H1 (cell line): ENCODE data around the gene FANCE. TPM values are rescaled to one million over a fixed set of nuclear protein-coding genes. Genes with fewer than 3 reads are reported as not detected.

Experiments
- CTCF ChIA-PET: fragments of 300-600 bp; sonication (Branson Sonifier 250); formaldehyde crosslinking; loops from one replicate; lab custom pipeline; 2021; ENCODE audit not compliant: partially characterized antibody; lab: Charles Lee
- POLR2A ChIA-PET: fragments of 300-600 bp; sonication (Branson Sonifier 250); formaldehyde crosslinking; loops from one replicate; lab custom pipeline; 2021; ENCODE audit warnings: inconsistent platforms; ENCODE audit not compliant: partially characterized antibody; lab: Charles Lee
- DNase-seq, 2 experiments: peaks; one replicate each; pipeline versions ENCODE4 v3.0.0 to v3.0.0-alpha.2; 2010 to 2022; ENCODE audit warnings: low spot score in 2 of 2, low read depth in 1 of 2, mixed read lengths in 1 of 2
- FAIRE-seq: peaks from 2 replicates; lab custom pipeline; 2011; peaks lifted over from hg19 to GRCh38; lab: Jason Lieb, UNC
- H2AFZ ChIP-seq: 2 replicates; pipeline ENCODE4 v1.8.1; 2012; ENCODE audit warnings: low read length, inconsistent platforms
- H2AK5ac ChIP-seq: 2 replicates; pipeline ENCODE4 v1.6.1; 2013; ENCODE audit warnings: low read depth, low read length
- H2BK120ac ChIP-seq: replicated peaks from 2 replicates; pipeline ENCODE3; 2013; ENCODE audit warnings: low read depth, low read length, inconsistent platforms
- H2BK12ac ChIP-seq: 2 replicates; pipeline ENCODE4 v1.6.1; 2013; ENCODE audit warnings: low read depth, low read length
- H2BK15ac ChIP-seq: 2 replicates; pipeline ENCODE4 v1.6.1; 2013; ENCODE audit warnings: low read length
- H2BK20ac ChIP-seq: 2 replicates; pipeline ENCODE4 v1.6.1; 2013; ENCODE audit warnings: low read length
- H2BK5ac ChIP-seq: 2 replicates; pipeline ENCODE4 v1.6.1; 2013; ENCODE audit warnings: low read depth, low read length
- H3K14ac ChIP-seq: 2 replicates; pipeline ENCODE4 v1.6.1; 2013; ENCODE audit warnings: inconsistent platforms; ENCODE audit not compliant: insufficient read length
- H3K18ac ChIP-seq: 2 replicates; pipeline ENCODE4 v1.6.1; 2013; ENCODE audit warnings: low read length; ENCODE audit errors: extremely low read depth
- H3K23ac ChIP-seq: 2 replicates; pipeline ENCODE4 v1.6.1; 2013; ENCODE audit warnings: inconsistent platforms; ENCODE audit not compliant: insufficient read length
- H3K23me2 ChIP-seq: 2 replicates; pipeline ENCODE4 v1.6.1; 2013; ENCODE audit warnings: low read depth, low read length
- H3K27ac ChIP-seq: 2 replicates; pipeline ENCODE4 v1.6.1; 2011; ENCODE audit warnings: low read depth, low read length, inconsistent platforms
- H3K27me3 ChIP-seq, 4 experiments: replicated peaks in 1 of 4; 1 replicate in 1 of 4; 2 replicates in 3 of 4; pipeline versions ENCODE4 v1.6.1 to v1.8.1; 2011 to 2013; ENCODE audit warnings: low read length in 3 of 4, mild to moderate bottlenecking in 3 of 4, inconsistent platforms in 2 of 4, mixed read lengths in 2 of 4, moderate library complexity in 1 of 4; ENCODE audit not compliant: control insufficient read depth in 3 of 4, insufficient read depth in 3 of 4; ENCODE audit errors: extremely low read depth in 1 of 4
- H3K36me3 ChIP-seq, 4 experiments: 2 replicates each; pipeline versions ENCODE4 v1.6.1 to v1.8.1; 2011 to 2013; ENCODE audit warnings: mild to moderate bottlenecking in 4 of 4, low read length in 3 of 4, moderate library complexity in 2 of 4, control low read depth in 1 of 4, inconsistent platforms in 1 of 4; ENCODE audit not compliant: insufficient read depth in 4 of 4, control insufficient read depth in 2 of 4
- H3K4ac ChIP-seq: replicated peaks from 2 replicates; pipeline ENCODE3; 2013; ENCODE audit warnings: low read length, low read depth, mixed read lengths, inconsistent platforms; ENCODE audit not compliant: insufficient read length
- H3K4me1 ChIP-seq, 4 experiments: replicated peaks in 1 of 4; 1 replicate in 1 of 4; 2 replicates in 3 of 4; pipeline versions ENCODE4 v1.6.1 to v1.8.1; 2011 to 2013; ENCODE audit warnings: low read length in 3 of 4, inconsistent platforms in 2 of 4, mixed read lengths in 1 of 4; ENCODE audit not compliant: insufficient read depth in 4 of 4, control insufficient read depth in 3 of 4
- H3K4me2 ChIP-seq, 2 experiments: 2 replicates each; pipeline versions ENCODE4 v1.6.1 to v1.8.1; 2011 to 2013; ENCODE audit warnings: low read depth in 2 of 2, low read length in 2 of 2, control low read depth in 1 of 2, inconsistent platforms in 1 of 2, mild to moderate bottlenecking in 1 of 2; ENCODE audit not compliant: insufficient read depth in 1 of 2
- H3K4me3 ChIP-seq, 4 experiments: fragments of 200-600, 300-600 bp in 1 of 4; sonication (generic), shearing (Covaris generic), sonication (Bioruptor Twin) in 1 of 4; 2 replicates each; pipeline versions ENCODE4 v1.5.1 to v1.8.1; 2011 to 2016; ENCODE audit warnings: low read length in 4 of 4, low read depth in 3 of 4, control low read depth in 2 of 4, inconsistent platforms in 2 of 4, mild to moderate bottlenecking in 2 of 4, mixed read lengths in 1 of 4, moderate library complexity in 1 of 4; ENCODE audit not compliant: insufficient read depth in 2 of 4; ENCODE audit errors: extremely low read depth in 1 of 4
- H3K56ac ChIP-seq: replicated peaks from 2 replicates; pipeline ENCODE3; 2013; ENCODE audit warnings: low read depth, mild to moderate bottlenecking, mixed read lengths, low read length, inconsistent platforms; ENCODE audit not compliant: insufficient read length
- H3K79me1 ChIP-seq: 2 replicates; pipeline ENCODE4 v1.6.1; 2013; ENCODE audit warnings: low read depth, low read length, control low read depth
- H3K79me2 ChIP-seq, 2 experiments: 2 replicates each; pipeline versions ENCODE4 v1.6.1 to v1.8.1; 2012 to 2013; ENCODE audit warnings: low read length in 2 of 2, mild to moderate bottlenecking in 2 of 2, inconsistent platforms in 1 of 2; ENCODE audit not compliant: insufficient read depth in 2 of 2, control insufficient read depth in 1 of 2
- H3K9ac ChIP-seq, 4 experiments: replicated peaks in 1 of 4; 1 replicate in 1 of 4; 2 replicates in 3 of 4; pipeline versions ENCODE4 v1.6.1 to v1.8.1; 2011 to 2013; ENCODE audit warnings: low read depth in 3 of 4, low read length in 3 of 4, control low read depth in 2 of 4, mild to moderate bottlenecking in 2 of 4, moderate library complexity in 2 of 4, inconsistent platforms in 1 of 4; ENCODE audit errors: extremely low read depth in 1 of 4
- H3K9me3 ChIP-seq, 2 experiments: 2 replicates each; pipeline versions ENCODE4 v1.6.1 to v1.8.1; 2012 to 2013; ENCODE audit warnings: mild to moderate bottlenecking in 2 of 2, moderate library complexity in 2 of 2, control low read depth in 1 of 2, inconsistent platforms in 1 of 2, low read depth in 1 of 2, low read length in 1 of 2, mixed read lengths in 1 of 2; ENCODE audit not compliant: insufficient read depth in 2 of 2
- H4K20me1 ChIP-seq, 2 experiments: replicated peaks in 1 of 2; 2 replicates each; pipeline versions ENCODE3 to v1.8.1; 2011 to 2013; ENCODE audit warnings: inconsistent platforms in 2 of 2, low read length in 2 of 2, mild to moderate bottlenecking in 1 of 2; ENCODE audit not compliant: insufficient read depth in 2 of 2, control insufficient read depth in 1 of 2
- H4K5ac ChIP-seq: 2 replicates; pipeline ENCODE4 v1.6.1; 2013; ENCODE audit warnings: low read length, low read depth, mixed read lengths, inconsistent platforms; ENCODE audit not compliant: insufficient read length
- H4K8ac ChIP-seq: 2 replicates; pipeline ENCODE4 v1.8.0; 2013; ENCODE audit warnings: mild to moderate bottlenecking, moderate library complexity, low read length, inconsistent platforms; ENCODE audit not compliant: insufficient read depth; ENCODE audit errors: extremely low read depth
- H4K91ac ChIP-seq: replicated peaks from 2 replicates; pipeline ENCODE3; 2013; ENCODE audit warnings: low read length, mixed read lengths, inconsistent platforms; ENCODE audit not compliant: insufficient read length
- CEBPB ChIP-seq: IDR thresholded peaks from 2 replicates; pipeline ENCODE4 v1.6.1; 2012; ENCODE audit warnings: low read depth, low read length
- HDAC2 ChIP-seq, 2 experiments: fragments of 300-600 bp in 1 of 2; sonication (generic) in 1 of 2; IDR thresholded peaks; 2 replicates each; pipeline ENCODE4 v1.6.1; 2011 to 2012; ENCODE audit warnings: low read depth in 2 of 2, low read length in 2 of 2, mild to moderate bottlenecking in 2 of 2, moderate library complexity in 2 of 2, borderline replicate concordance in 1 of 2, inconsistent platforms in 1 of 2
- TEAD4 ChIP-seq: IDR thresholded peaks from 2 replicates; pipeline ENCODE4 v1.6.1; 2012; ENCODE audit warnings: low read depth, low read length, inconsistent platforms, mixed read lengths
- WGBS, 2 experiments: shearing (Covaris generic) in 1 of 2; methylation state at CpG; one replicate each; pipeline versions ENCODE4 v1.1.6 to v1.1.7; 2013 to 2015; ENCODE audit warnings: low lambda C conversion rate in 2 of 2, mixed read lengths in 2 of 2, inconsistent platforms in 1 of 2, low coverage in 1 of 2, missing lambda C conversion rate in 1 of 2; ENCODE audit not compliant: insufficient replicate concordance in 2 of 2, insufficient coverage in 1 of 2, insufficient read length in 1 of 2; ENCODE audit errors: extremely low coverage in 1 of 2, missing lambda C conversion rate in 1 of 2; 5-methylcytosine and 5-hydroxymethylcytosine counted together
- polyA plus RNA-seq, 7 experiments: library from polyadenylated mRNA; depleted of rRNA in 3 of 7; stranded (reverse) in 5 of 7; unstranded in 2 of 7; fragments of >200 nt in 5 of 7; fragments of 200-250 nt in 2 of 7; gene quantifications; 1 replicate in 5 of 7; 2 replicates in 1 of 7; 4 replicates in 1 of 7; pipeline versions ENCODE4 v1.2.1 to v1.2.3, GENCODE V29; 2011 to 2013; ENCODE audit warnings: missing spikeins in 2 of 7, mixed read lengths in 2 of 7
- total RNA-seq: library from RNA; stranded (reverse); fragmentation: NEBNext Ultra II Directional; extraction: Animal tissue kit (Norgen Biotek cat#: 25700); gene quantifications from 2 replicates; pipeline ENCODE4 v1.2.1, GENCODE V29; 2021

FANCE gene
- total and polyA plus RNA-seq, 2 of the 8 experiments (the other 6 are each of a cell fraction or from before 2014, with no cell fraction given), result 16.1 to 17.0 TPM

- peak overlapping the region; percentile 65; the same call in 1 of the 2 replicates for H4K8ac ChIP-seq
- no peak overlapping the region for H2BK20ac ChIP-seq
- H3K27ac ChIP-seq, result no peak overlapping the region
- ChIA-PET POLR2A (interaction anchor here (0.6 to 0.8 kb wide), 2 partner anchors 25 to 77 kb away, joined by 3 read pairs; partner anchors contain the start of gene PPARD), CTCF (interaction anchor here (0.6 to 12.0 kb wide), 21 partner anchors 9 to 378 kb away, joined by 3 to 138 read pairs (median 3); partner anchors contain the start of genes DEF6, FANCE and PPARD)
- WGBS, 2 experiments, result 94% methylated on average over 14 of the region's 14 CpGs; no CpG with 5 or more reads in 1 of the 2 experiments
- no peak overlapping the region for H3K9ac ChIP-seq
- peaks cover 0 to 2% of the 10 kb centered on the region in 2 experiments for H4K20me1 ChIP-seq
- no peaks in the 10 kb centered on the region for H3K79me1 ChIP-seq
- 0 out of 2 replicates have a peak overlapping the region, but pooled peaks have one; percentile 39 for H2BK12ac ChIP-seq
- no peak overlapping the region for H4K91ac ChIP-seq
- DNase-seq, result no peak
- H3K18ac ChIP-seq, result no peak overlapping the region
- H3K4me2 ChIP-seq, result no peak overlapping the region
- H3K4me3 ChIP-seq, result no peak overlapping the region
- no peak overlapping the region for H3K4ac ChIP-seq
- H3K36me3 ChIP-seq, result peaks cover 0 to 4% (median 0%) of the 10 kb centered on the region in 4 experiments; a peak in 1 of 8 replicates
- H3K14ac ChIP-seq, result no peak overlapping the region
- no peak overlapping the region for H2AFZ ChIP-seq
- H2AK5ac ChIP-seq, result 0 out of 2 replicates have a peak overlapping the region, but pooled peaks have one; percentile 8
- peaks cover 0 to 9% (median under 1%) of the 10 kb centered on the region in 4 experiments; a peak in 4 of 7 replicates for H3K4me1 ChIP-seq
- no peak overlapping the region for H4K5ac ChIP-seq
- H2BK5ac ChIP-seq, result peak overlapping the region; percentile 75; the same call in 1 of the 2 replicates
- no peaks in the 10 kb centered on the region for H3K9me3 ChIP-seq
- FAIRE-seq, result no peak
- no peak overlapping the region for H2BK120ac ChIP-seq
- no peaks in the 10 kb centered on the region for H3K27me3 ChIP-seq
- peak overlapping the region; percentile 46; the same call in 1 of the 2 replicates for H2BK15ac ChIP-seq
- H3K23me2 ChIP-seq, result no peaks in the 10 kb centered on the region
- H3K79me2 ChIP-seq, result no peaks in the 10 kb centered on the region
- no peak overlapping the region for H3K56ac ChIP-seq
- no peak overlapping the region for H3K23ac ChIP-seq
- TF ChIP-seq HDAC2 (IDR thresholded peaks at IDR 0.05; ENCODE audit: borderline replicate concordance in 1 of 2, low read depth in 2 of 2, low read length in 2 of 2) (no peak), CEBPB (no peak), TEAD4 (no peak)
Observed at GRCh38 chr6:35419961-35420360, 32.2 kb upstream of the FANCE start.
